Erythroblast (primary cell): ENCODE measurements around the gene NTSR2.

Source experiments
- DNase-seq, 2 experiments: peaks; one replicate each; lab custom pipeline; 2025; lab: John Stamatoyannopoulos, UW
- GATA1 ChIP-seq: IDR thresholded peaks from 2 replicates; pipeline ENCODE4 v1.6.1; 2011; ENCODE audit warnings: low read depth, mild to moderate bottlenecking, control low read depth, low read length, moderate library complexity
- POLR2A ChIP-seq: IDR thresholded peaks from 2 replicates; pipeline ENCODE4 v1.6.1; 2011; ENCODE audit warnings: mild to moderate bottlenecking, low read length

Gene NTSR2

GRCh38 chr2:11644293-11644692 lies 25.7 kb downstream of the NTSR2 start:
- no peak for DNase-seq
- TF ChIP-seq GATA1 (no peak), POLR2A (no peak)

- no peak for DNase-seq
- TF ChIP-seq GATA1 (no peak), POLR2A (no peak)
These were observed 27.0 kb downstream of the NTSR2 start for GRCh38 chr2:11642972-11643371.

- no peak for DNase-seq
- no peak for TF ChIP-seq GATA1
- TF ChIP-seq POLR2A = no peak
These were observed 29.9 kb downstream of the NTSR2 start for GRCh38 chr2:11640132-11640531.

- no peak for DNase-seq
- TF ChIP-seq GATA1 (no peak), POLR2A (no peak)
These were observed 30.5 kb downstream of the NTSR2 start for GRCh38 chr2:11639503-11639902.

GRCh38 chr2:11637546-11637945 lies 32.4 kb downstream of the NTSR2 start:
- DNase-seq = no peak
- TF ChIP-seq GATA1 = no peak
- TF ChIP-seq POLR2A = no peak

GRCh38 chr2:11636593-11637295 lies 33.3 kb downstream of the NTSR2 start:
- DNase-seq = no peak
- no peak for TF ChIP-seq POLR2A
- TF ChIP-seq GATA1 = no peak

GRCh38 chr2:11635141-11635540 lies 34.9 kb downstream of the NTSR2 start:
- TF ChIP-seq POLR2A (no peak), GATA1 (no peak)
- DNase-seq = no peak

GRCh38 chr2:11634584-11634983 lies 35.4 kb downstream of the NTSR2 start:
- DNase-seq = no peak
- no peak for TF ChIP-seq GATA1
- no peak for TF ChIP-seq POLR2A

- no peak for TF ChIP-seq GATA1
- TF ChIP-seq POLR2A = no peak
- DNase-seq = no peak
These were observed 36.0 kb downstream of the NTSR2 start for GRCh38 chr2:11633923-11634478.

- TF ChIP-seq GATA1 = no peak
- no peak for TF ChIP-seq POLR2A
- DNase-seq = no peak
These were observed 38.5 kb downstream of the NTSR2 start for GRCh38 chr2:11631462-11631861.

GRCh38 chr2:11630855-11631254 lies 39.1 kb downstream of the NTSR2 start:
- TF ChIP-seq POLR2A (no peak), GATA1 (no peak)
- DNase-seq = no peak

- no peak for TF ChIP-seq POLR2A
- no peak for TF ChIP-seq GATA1
- DNase-seq = no peak
These were observed 40.1 kb downstream of the NTSR2 start for GRCh38 chr2:11629851-11630250.

GRCh38 chr2:11629215-11629614 lies 40.8 kb downstream of the NTSR2 start:
- no peak for DNase-seq
- no peak for TF ChIP-seq GATA1
- TF ChIP-seq POLR2A = no peak

- TF ChIP-seq GATA1 (no peak), POLR2A (no peak)
- DNase-seq = no peak
These were observed 41.3 kb downstream of the NTSR2 start for GRCh38 chr2:11628675-11629074.

- no peak for DNase-seq
- TF ChIP-seq GATA1 (no peak), POLR2A (no peak)
These were observed 44.3 kb downstream of the NTSR2 start for GRCh38 chr2:11625671-11626070.

GRCh38 chr2:11624893-11625292 lies 45.1 kb downstream of the NTSR2 start:
- no peak for DNase-seq
- TF ChIP-seq GATA1 (no peak), POLR2A (no peak)
